Measurements from ENCODE around the gene HRH3.

HRH3 gene

DNA sequence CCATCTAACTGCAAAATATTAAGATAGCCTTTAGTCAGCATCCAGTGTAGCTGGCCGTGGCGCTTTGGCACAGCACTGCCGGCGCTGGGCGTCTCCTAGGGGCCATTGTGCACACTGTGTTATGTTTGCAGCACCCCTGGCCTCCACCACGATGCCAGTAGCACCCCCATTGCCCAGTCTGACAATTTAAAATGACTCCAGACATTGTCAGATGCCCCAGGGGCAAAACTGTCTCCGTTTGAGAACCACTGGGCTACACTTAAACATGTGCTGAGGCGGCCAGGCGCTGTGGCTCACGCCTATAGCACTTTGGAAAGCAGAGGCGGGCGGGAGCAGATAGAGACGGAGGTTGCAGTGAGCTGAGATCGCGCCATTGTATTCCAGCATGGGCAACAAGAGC lies 43.2 kb downstream of the HRH3 start:
- no peak for TF ChIP-seq TAF1 (IDR thresholded peaks at IDR 0.05; ENCODE audit: low read depth, low read length)
- no peak for TF ChIP-seq POLR2A (IDR thresholded peaks at IDR 0.05; ENCODE audit: low read depth, low read length)
- no peak for TF ChIP-seq PAX5 (IDR thresholded peaks at IDR 0.05; ENCODE audit: insufficient read depth, low read length, severe bottlenecking)
- TF ChIP-seq SPI1 (IDR thresholded peaks at IDR 0.05; ENCODE audit: low read depth, low read length) = no peak
- TF ChIP-seq POLR2AphosphoS5 (IDR thresholded peaks at IDR 0.05; ENCODE audit: low read depth, low read length) = no peak
- no peak for TF ChIP-seq POU2F2 (IDR thresholded peaks at IDR 0.05; ENCODE audit: low read depth, low read length)
- no peak for FAIRE-seq
- no peak for DNase-seq (ENCODE audit: insufficient read length, low spot score)

DNA sequence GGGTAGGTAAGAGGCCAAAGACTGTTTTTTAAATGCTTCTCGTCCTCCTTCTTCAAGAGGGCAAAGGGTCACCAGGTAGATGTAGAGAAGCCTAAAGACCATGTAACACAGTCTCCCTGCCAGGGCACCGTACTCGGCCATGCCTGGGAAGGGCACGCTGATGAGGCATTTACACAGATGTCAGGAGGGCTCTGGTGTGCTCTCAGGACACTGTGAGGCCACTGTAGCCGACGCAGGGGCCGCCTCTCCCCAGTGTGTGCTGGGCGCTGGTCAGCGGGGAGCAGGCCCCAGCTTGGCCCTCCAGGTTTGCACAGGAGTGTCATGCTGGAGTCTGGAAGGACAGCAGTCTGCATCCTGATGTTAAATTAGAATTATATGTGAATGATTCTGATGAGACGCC lies 44.4 kb downstream of the HRH3 start:
- DNase-seq (ENCODE audit: insufficient read length, low spot score) = no peak
- FAIRE-seq = no peak
- TF ChIP-seq POLR2A (IDR thresholded peaks at IDR 0.05; ENCODE audit: low read depth, low read length) (no peak), POLR2AphosphoS5 (IDR thresholded peaks at IDR 0.05; ENCODE audit: low read depth, low read length) (no peak), PAX5 (IDR thresholded peaks at IDR 0.05; ENCODE audit: insufficient read depth, low read length, severe bottlenecking) (no peak), POU2F2 (IDR thresholded peaks at IDR 0.05; ENCODE audit: low read depth, low read length) (no peak), SPI1 (IDR thresholded peaks at IDR 0.05; ENCODE audit: low read depth, low read length) (no peak), TAF1 (IDR thresholded peaks at IDR 0.05; ENCODE audit: low read depth, low read length) (no peak)

DNA sequence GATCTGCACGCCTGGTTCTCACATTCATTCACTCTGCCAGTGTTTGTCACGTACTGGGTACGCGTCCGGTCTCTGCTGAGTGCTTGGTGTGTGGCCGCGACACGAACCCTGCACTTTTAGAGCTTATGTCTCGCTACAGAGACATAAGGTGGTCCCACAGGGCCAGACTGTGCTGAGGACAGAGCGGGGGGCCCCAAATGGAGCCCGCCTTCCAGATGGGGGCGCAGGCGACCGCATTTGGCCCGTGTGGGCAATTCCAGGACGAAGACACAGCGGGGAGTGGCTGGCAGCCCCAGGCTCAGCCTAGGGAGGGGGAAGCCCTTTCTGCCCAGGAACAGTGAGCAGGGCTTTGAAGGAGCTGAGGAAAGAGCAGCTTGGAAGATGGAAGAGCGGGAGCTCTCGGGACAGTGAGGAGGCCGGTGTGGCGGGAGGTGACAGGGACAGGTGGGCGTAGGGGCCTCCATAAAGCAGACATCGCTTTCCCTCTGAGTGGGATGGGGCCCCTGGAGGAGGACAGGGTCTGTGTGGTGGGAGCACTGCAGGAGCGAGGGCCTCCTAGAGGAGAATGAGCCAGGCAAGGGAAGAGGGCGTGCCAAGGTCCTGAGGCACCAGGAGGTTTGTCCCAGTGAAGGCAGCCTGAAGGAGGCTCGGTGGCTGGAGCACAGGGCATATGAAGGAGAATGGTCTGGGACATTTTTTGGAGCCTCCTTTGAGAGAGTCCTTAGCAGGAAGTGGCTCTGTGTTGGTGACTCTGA lies 45.0 kb downstream of the HRH3 start:
- DNase-seq (ENCODE audit: insufficient read length, low spot score) (no peak), FAIRE-seq (no peak)
- no peak for TF ChIP-seq POLR2A (IDR thresholded peaks at IDR 0.05; ENCODE audit: low read depth, low read length)
- no peak for TF ChIP-seq SPI1 (IDR thresholded peaks at IDR 0.05; ENCODE audit: low read depth, low read length)
- no peak for TF ChIP-seq PAX5 (IDR thresholded peaks at IDR 0.05; ENCODE audit: insufficient read depth, low read length, severe bottlenecking)
- no peak for TF ChIP-seq POU2F2 (IDR thresholded peaks at IDR 0.05; ENCODE audit: low read depth, low read length)
- TF ChIP-seq POLR2AphosphoS5 (IDR thresholded peaks at IDR 0.05; ENCODE audit: low read depth, low read length) = no peak
- no peak for TF ChIP-seq TAF1 (IDR thresholded peaks at IDR 0.05; ENCODE audit: low read depth, low read length)

DNA sequence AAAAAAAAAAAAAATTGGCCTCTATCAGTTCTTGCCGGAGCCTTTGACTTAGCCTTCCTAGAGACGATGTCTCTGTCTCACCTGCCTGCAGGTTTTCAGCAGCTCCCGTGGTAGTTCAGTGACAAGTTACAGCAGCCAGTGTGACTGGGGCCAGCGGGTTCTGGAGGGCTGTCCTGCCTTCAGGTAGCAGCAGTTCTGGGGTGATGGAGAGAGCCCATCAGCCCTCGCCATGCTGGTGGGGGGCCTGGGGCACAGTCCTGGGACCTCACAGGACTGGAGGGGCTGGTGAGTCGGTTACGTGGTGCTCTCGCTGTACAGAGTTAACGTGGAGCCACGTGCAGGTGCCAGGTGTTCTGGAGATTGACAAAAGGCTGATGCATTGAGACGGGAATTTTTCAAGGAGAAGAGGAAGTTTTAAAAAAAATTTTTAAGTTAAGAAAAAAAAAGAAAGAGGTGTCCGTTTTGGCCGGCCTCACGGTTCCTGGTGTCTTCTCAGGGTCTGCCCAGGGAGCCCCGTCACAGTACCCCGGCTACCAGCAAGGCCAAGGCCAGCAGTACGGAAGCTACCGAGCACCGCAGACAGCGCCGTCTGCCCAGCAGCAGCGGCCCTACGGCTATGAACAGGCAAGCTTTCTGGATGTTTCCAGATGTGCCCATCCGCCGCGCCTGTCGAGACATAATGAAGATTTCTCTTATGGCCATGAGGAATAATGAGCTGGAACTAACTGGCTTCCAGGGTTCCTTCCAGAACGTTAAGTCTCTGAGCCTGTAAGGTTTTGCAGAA lies 45.9 kb downstream of the HRH3 start:
- no peak for FAIRE-seq
- no peak for TF ChIP-seq POLR2AphosphoS5 (IDR thresholded peaks at IDR 0.05; ENCODE audit: low read depth, low read length)
- no peak for TF ChIP-seq PAX5 (IDR thresholded peaks at IDR 0.05; ENCODE audit: insufficient read depth, low read length, severe bottlenecking)
- TF ChIP-seq SPI1 (IDR thresholded peaks at IDR 0.05; ENCODE audit: low read depth, low read length) = no peak
- TF ChIP-seq TAF1 (IDR thresholded peaks at IDR 0.05; ENCODE audit: low read depth, low read length) = no peak
- no peak for TF ChIP-seq POU2F2 (IDR thresholded peaks at IDR 0.05; ENCODE audit: low read depth, low read length)
- TF ChIP-seq POLR2A (IDR thresholded peaks at IDR 0.05; ENCODE audit: low read depth, low read length) = no peak

DNA sequence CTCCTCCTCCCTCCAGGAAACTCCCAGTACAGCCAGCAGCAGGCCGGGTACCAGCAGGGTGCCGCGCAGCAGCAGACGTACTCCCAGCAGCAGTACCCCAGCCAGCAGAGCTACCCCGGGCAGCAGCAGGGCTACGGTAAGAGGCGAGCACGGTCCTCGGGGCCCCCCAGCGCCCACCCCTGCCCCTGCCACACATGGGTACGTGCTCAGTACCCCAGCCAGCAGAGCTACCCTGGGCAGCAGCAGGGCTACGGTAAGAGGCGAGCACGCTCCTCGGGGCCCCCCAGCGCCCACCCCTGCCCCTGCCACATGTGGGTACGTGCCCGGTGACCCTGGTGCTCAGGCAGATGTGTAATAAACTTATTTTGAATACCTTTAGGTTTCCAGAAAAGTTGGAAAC lies 47.4 kb downstream of the HRH3 start:
- DNase-seq (ENCODE audit: insufficient read length, low spot score) (no peak), FAIRE-seq (no peak)
- TF ChIP-seq SPI1 (IDR thresholded peaks at IDR 0.05; ENCODE audit: low read depth, low read length) = no peak
- no peak for TF ChIP-seq POLR2A (IDR thresholded peaks at IDR 0.05; ENCODE audit: low read depth, low read length)
- TF ChIP-seq POU2F2 (IDR thresholded peaks at IDR 0.05; ENCODE audit: low read depth, low read length) = no peak
- no peak for TF ChIP-seq POLR2AphosphoS5 (IDR thresholded peaks at IDR 0.05; ENCODE audit: low read depth, low read length)
- no peak for TF ChIP-seq PAX5 (IDR thresholded peaks at IDR 0.05; ENCODE audit: insufficient read depth, low read length, severe bottlenecking)
- no peak for TF ChIP-seq TAF1 (IDR thresholded peaks at IDR 0.05; ENCODE audit: low read depth, low read length)

More for the DNA sequence above, 45.9 kb downstream of the HRH3 start:
- no peak for DNase-seq (ENCODE audit: insufficient read length, low spot score)

DNA sequence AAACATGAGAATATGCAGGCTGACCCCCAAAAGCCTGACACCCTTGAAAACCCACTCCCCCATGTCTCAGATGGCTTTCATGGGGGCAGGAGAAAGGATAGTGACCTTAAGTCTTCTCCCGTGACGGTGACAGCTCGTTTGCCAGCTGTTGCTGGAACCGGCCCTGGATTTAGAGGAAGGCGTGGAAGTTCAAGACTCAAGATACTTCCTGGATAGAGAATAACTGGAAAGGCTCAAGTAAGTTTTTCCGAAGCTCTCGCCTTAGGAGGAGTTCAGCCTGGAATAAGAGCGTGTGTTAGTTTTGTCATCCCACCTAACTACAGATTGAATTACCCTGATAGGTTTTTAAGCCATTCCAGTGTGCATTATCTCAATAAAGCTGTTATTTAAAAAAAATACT lies 48.8 kb downstream of the HRH3 start:
- TF ChIP-seq PAX5 (IDR thresholded peaks at IDR 0.05; ENCODE audit: insufficient read depth, low read length, severe bottlenecking) = no peak
- no peak for TF ChIP-seq SPI1 (IDR thresholded peaks at IDR 0.05; ENCODE audit: low read depth, low read length)
- TF ChIP-seq POLR2A (IDR thresholded peaks at IDR 0.05; ENCODE audit: low read depth, low read length) = no peak
- DNase-seq (ENCODE audit: insufficient read length, low spot score) = no peak
- FAIRE-seq = no peak

DNA sequence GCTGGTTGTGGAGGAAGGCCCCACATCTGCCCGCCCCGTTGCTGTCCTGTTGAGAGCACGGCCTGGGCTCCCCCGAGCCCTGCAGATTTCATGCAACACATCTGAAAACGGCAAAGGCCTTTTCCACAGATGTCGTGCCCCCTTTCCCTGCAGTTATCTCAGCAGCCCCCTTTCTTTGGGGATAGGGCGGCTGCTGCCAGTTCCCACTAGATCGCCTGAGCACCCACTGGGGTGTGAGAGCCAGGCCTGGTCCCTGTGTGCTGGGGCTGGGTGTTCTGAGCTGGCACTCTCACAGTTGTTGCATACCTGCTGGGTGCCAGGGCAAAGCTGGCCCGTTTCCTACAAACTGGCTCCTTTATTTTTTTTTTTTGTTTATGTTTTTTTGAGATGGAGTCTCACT lies 49.5 kb downstream of the HRH3 start:
- no peak for FAIRE-seq
- TF ChIP-seq SPI1 (IDR thresholded peaks at IDR 0.05; ENCODE audit: low read depth, low read length) (no peak), PAX5 (IDR thresholded peaks at IDR 0.05; ENCODE audit: insufficient read depth, low read length, severe bottlenecking) (no peak), POU2F2 (IDR thresholded peaks at IDR 0.05; ENCODE audit: low read depth, low read length) (no peak), TAF1 (IDR thresholded peaks at IDR 0.05; ENCODE audit: low read depth, low read length) (no peak), POLR2AphosphoS5 (IDR thresholded peaks at IDR 0.05; ENCODE audit: low read depth, low read length) (no peak), POLR2A (IDR thresholded peaks at IDR 0.05; ENCODE audit: low read depth, low read length) (no peak)
- no peak for DNase-seq (ENCODE audit: insufficient read length, low spot score)

DNA sequence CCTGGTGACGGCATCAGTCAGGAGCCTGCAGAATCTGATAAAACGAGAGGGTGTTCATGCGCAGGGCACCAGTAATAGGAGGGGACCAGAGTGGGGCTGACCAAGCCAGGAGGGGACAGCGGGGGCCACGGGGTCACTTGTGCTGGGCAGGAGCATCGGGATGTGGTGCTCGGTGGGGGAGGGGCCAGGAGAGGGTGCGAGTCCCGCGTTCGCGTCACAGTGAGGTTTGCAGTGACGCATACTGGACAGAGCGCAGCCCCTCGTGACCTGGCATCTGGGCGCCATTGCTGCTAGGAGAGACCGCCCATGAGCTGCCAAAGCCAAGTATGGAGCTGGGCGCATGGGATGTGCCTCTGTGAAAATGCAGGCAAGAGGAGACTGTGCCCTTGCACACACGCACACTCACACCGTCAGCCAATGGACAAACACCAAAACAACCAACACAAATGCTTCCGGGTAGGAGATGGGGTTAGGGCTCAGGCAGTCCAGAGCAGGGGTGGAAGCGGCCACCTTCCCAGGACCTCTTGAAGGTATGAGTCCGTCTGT lies 51.1 kb downstream of the HRH3 start:
- TF ChIP-seq POLR2A (IDR thresholded peaks at IDR 0.05; ENCODE audit: low read depth, low read length) = no peak
- no peak for TF ChIP-seq PAX5 (IDR thresholded peaks at IDR 0.05; ENCODE audit: insufficient read depth, low read length, severe bottlenecking)
- no peak for TF ChIP-seq POLR2AphosphoS5 (IDR thresholded peaks at IDR 0.05; ENCODE audit: low read depth, low read length)
- TF ChIP-seq POU2F2 (IDR thresholded peaks at IDR 0.05; ENCODE audit: low read depth, low read length) = no peak
- TF ChIP-seq TAF1 (IDR thresholded peaks at IDR 0.05; ENCODE audit: low read depth, low read length) = no peak
- no peak for TF ChIP-seq SPI1 (IDR thresholded peaks at IDR 0.05; ENCODE audit: low read depth, low read length)
- DNase-seq (ENCODE audit: insufficient read length, low spot score) = no peak
- FAIRE-seq = no peak

DNA sequence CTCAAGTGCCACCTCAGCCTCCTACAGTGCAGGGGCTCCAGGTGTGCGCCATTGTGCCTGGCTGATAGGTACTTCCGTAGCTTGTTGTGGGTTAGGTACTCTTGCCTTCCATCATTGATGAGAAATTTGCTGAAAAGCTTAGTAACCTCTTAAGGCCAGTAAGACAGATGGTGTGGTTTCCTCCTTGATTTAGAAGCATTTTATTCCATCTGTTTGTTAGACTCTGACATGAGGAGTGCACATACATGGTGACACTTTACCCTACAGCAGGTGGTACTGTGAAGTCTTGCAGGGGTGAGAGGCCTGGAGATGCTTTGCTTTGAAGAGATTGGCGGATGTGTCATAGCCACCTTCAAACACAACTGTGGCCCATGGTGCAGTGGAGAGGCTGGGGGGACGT lies 52.0 kb downstream of the HRH3 start:
- TF ChIP-seq POU2F2 (IDR thresholded peaks at IDR 0.05; ENCODE audit: low read depth, low read length) (no peak), POLR2A (IDR thresholded peaks at IDR 0.05; ENCODE audit: low read depth, low read length) (no peak), PAX5 (IDR thresholded peaks at IDR 0.05; ENCODE audit: insufficient read depth, low read length, severe bottlenecking) (no peak), TAF1 (IDR thresholded peaks at IDR 0.05; ENCODE audit: low read depth, low read length) (no peak), SPI1 (IDR thresholded peaks at IDR 0.05; ENCODE audit: low read depth, low read length) (no peak), POLR2AphosphoS5 (IDR thresholded peaks at IDR 0.05; ENCODE audit: low read depth, low read length) (no peak)
- FAIRE-seq = no peak
- no peak for DNase-seq (ENCODE audit: insufficient read length, low spot score)

Data from GM12891 (cell line).